LNCAP (cell line): Measurements from ENCODE around the gene MED12.

Experiments
- CTCF ChIP-seq: fragments of 450-650 bp; IDR thresholded peaks from 2 replicates; pipeline ENCODE4 v1.5.1; 2017; ENCODE audit warnings: mild to moderate bottlenecking

MED12 gene

DNA sequence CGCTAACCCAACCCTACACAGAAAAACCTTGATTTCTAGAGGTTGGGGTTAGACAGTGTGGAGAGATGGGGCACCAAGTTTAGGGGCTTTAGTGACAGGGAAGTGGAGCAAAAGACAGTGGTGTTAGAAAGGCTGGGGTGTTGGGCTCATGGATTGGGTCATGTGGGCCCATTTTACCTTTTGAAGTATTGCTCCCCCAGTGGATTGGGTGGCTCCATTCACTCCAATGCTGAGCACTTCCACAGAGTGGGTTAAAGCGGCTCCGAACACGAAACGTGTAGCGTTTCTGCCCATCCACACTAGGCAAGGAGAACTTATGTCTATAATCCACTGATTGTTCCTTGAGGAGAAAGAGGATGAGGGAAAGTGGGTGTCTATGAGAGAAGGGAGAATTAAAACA is 9.3 kb upstream of the MED12 start:
- TF ChIP-seq CTCF: no peak

- TF ChIP-seq CTCF: no peak
Measured at GRCh38 chrX:71111141-71111843, 7.1 kb upstream of the MED12 start, which contains the start of gene IL2RG. Gene IL2RG, minus strand, starts transcription at chrX:71111577. Its CDS starts 38 bp downstream, at chrX:71111539.

GRCh38 chrX:71111921-71112431 is 6.4 kb upstream of the MED12 start:
- no peak for TF ChIP-seq CTCF

GRCh38 chrX:71117358-71117757 is 1.0 kb upstream of the MED12 start:
- TF ChIP-seq CTCF: no peak

DNA sequence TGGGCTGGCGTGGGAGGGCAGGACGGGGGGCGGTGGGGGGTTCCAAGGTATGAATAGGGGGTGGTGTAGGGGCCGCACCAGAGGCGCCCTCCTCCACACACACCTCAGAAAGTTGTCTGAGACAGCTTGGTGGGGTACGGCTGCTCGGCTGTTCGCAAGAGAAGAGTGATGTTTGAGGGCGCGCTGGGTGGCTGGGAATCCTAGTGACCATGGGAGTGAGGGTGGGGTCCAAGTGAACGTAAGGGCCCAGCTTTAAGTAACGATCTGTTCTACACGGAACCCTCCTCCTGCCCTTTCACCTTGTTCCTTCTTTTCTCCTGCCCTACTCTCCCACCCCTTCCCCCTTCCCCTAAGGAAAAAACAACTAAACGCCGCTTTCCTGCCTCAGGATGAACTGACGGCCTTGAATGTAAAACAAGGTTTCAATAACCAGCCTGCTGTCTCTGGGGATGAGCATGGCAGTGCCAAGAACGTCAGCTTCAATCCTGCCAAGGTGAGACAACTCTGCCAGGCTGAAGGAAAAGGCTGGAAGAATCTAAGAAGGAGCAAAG is 664 bp downstream of the MED12 start:
- TF ChIP-seq CTCF: no peak

- no peak for TF ChIP-seq CTCF
Measured at GRCh38 chrX:71128166-71128833, 9.9 kb downstream of the MED12 start.

GRCh38 chrX:71128915-71129765 is 10.7 kb downstream of the MED12 start:
- TF ChIP-seq CTCF: peak; percentile 73
